ENCODE measurements around the gene PRR33. TPM values are rescaled to one million over a fixed set of nuclear protein-coding genes. Genes with fewer than 3 reads are reported as not detected.
A peak's percentile ranks its signal among the peaks of the same experiment; 100 is the strongest.

PRR33 gene
- total and polyA plus RNA-seq, 4 donors: 0.08 to 0.13 TPM; not detected in 2

DNA sequence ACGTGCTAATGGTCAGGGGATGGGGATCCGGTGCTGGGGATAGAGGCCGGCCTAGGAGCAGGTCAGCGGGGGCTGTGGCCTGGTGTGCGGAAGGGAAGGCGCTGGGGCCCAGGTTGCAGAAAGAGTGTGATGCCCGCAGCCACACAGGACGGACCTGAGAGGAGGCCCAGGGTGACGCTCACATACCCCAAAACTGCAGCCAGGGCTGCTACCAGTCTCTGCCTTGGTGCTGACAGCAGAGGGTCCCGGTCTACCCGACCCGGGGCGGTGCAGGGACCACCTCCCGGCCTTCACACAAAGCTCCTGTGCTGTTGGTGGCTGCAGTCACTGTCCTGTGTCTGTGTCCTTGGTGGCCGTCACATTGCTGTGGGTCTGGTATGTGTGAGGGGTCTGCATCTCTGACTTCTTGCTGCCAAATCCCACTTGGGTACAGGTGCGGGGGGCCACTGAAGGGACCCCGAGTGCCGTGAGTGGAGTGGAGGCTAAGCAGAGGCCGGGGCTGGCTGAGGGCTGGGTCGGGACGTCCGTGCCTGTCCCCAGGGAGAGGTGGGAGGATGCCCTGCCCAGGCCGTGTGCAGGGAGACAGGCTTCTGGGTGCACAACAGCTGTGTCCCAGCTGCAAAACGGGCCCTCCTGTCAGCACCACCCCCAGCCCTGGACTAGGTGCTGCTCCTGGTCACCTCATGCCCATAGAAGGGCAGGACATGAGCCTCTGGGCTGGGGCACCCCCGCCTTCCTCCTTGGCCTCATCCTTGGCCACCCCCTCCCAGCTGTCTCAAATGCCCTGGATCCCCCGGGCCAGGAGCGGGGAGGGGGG, 37.4 kb downstream of the PRR33 start:
- TF ChIP-seq, protein P1, sequence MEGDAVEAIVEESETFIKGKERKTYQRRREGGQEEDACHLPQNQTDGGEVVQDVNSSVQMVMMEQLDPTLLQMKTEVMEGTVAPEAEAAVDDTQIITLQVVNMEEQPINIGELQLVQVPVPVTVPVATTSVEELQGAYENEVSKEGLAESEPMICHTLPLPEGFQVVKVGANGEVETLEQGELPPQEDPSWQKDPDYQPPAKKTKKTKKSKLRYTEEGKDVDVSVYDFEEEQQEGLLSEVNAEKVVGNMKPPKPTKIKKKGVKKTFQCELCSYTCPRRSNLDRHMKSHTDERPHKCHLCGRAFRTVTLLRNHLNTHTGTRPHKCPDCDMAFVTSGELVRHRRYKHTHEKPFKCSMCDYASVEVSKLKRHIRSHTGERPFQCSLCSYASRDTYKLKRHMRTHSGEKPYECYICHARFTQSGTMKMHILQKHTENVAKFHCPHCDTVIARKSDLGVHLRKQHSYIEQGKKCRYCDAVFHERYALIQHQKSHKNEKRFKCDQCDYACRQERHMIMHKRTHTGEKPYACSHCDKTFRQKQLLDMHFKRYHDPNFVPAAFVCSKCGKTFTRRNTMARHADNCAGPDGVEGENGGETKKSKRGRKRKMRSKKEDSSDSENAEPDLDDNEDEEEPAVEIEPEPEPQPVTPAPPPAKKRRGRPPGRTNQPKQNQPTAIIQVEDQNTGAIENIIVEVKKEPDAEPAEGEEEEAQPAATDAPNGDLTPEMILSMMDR (IDR thresholded peaks at IDR 0.05; ENCODE audit: control extremely low read depth, extremely low read depth): no peak
- 80 to 86% methylated on average over 27 of the region's 27 CpGs for WGBS, 2 donors
- Histone ChIP-seq H3K4me1 (ENCODE audit: control insufficient read depth in 5 of 5, insufficient read depth in 5 of 5, low read length in 5 of 5) (no peaks in the 10 kb centered on the region), H3K36me3 (ENCODE audit: control insufficient read depth in 4 of 4, insufficient read depth in 4 of 4, low read length in 4 of 4) (peaks cover 0 to 1% (median 0%) of the 10 kb centered on the region in 4 donors), H3K4me3 (no peak overlapping the region), H3K27me3 (ENCODE audit: control insufficient read depth in 3 of 3, insufficient read depth in 3 of 3, low read length in 2 of 3) (peaks cover 0 to under 1% (median 0%) of the 10 kb centered on the region in 3 donors), H3K27ac (ENCODE audit: low read depth in 1 of 2, low read length in 1 of 2) (no peak overlapping the region), H3K9ac (ENCODE audit: insufficient read depth in 1 of 2, low read length in 2 of 2) (no peak overlapping the region), H3K9me3 (ENCODE audit: control insufficient read depth in 4 of 4, insufficient read depth in 3 of 4, low read length in 3 of 4) (no peaks in the 10 kb centered on the region)
- DNase-seq (no peak), ATAC-seq (ENCODE audit: insufficient read depth, low FRiP score) (no peak)

DNA sequence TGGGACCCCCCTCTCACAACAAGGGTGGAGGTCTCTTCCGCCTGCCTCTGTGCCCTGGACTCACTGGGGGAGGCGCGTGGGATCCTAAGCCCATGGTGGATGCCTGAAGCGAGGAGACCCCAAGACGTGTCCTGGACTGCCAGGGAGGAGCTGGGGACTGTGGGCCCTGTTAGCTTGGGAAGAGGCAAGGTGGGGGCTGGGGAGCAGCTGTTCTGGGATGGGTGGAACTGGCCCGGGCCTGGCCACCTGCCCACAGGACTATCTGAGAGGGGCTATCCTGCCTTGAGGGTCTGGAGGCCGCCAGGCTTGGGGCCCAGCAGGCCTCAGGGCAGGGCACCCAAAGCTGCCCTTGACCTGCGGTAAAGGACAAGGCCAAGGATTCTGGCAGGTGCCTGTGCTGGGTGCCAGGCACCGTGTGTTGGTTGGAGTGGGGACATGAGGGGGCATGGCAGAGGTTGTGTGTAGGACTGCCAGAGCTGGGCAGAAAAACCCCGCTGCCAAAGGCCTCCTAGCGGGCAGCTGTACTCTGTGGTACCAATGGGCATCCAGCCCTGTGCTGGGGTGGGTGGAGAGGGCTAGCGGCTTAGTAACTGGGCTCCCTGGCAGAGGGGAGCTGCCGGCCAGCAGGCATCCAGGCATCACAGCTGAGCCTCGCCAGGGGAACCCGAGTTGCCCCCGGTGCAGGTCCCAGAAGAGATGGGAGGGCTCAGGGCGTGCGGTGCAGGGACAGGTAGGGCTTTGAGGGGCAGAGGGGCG, 38.1 kb downstream of the PRR33 start:
- Histone ChIP-seq H3K4me1 (ENCODE audit: control insufficient read depth in 5 of 5, insufficient read depth in 5 of 5, low read length in 5 of 5) (no peaks in the 10 kb centered on the region), H3K27me3 (ENCODE audit: control insufficient read depth in 3 of 3, insufficient read depth in 3 of 3, low read length in 2 of 3) (peaks cover 0 to 3% (median 0%) of the 10 kb centered on the region in 3 donors), H3K9me3 (ENCODE audit: control insufficient read depth in 4 of 4, insufficient read depth in 3 of 4, low read length in 3 of 4) (no peaks in the 10 kb centered on the region), H3K27ac (ENCODE audit: low read depth in 1 of 2, low read length in 1 of 2) (peak overlapping the region in 1 of 2 donors; percentile 71), H3K36me3 (ENCODE audit: control insufficient read depth in 4 of 4, insufficient read depth in 4 of 4, low read length in 4 of 4) (peaks cover 0 to 1% (median 0%) of the 10 kb centered on the region in 4 donors), H3K4me3 (peak overlapping the region; percentile 30), H3K9ac (ENCODE audit: insufficient read depth in 1 of 2, low read length in 2 of 2) (no peak overlapping the region)
- TF ChIP-seq, protein P1 (IDR thresholded peaks at IDR 0.05; ENCODE audit: control extremely low read depth, extremely low read depth): no peak
- WGBS, 2 donors: 64 to 76% methylated on average over 19 of the region's 19 CpGs
- ATAC-seq (ENCODE audit: insufficient read depth, low FRiP score) (no peak), DNase-seq (no peak)

DNA sequence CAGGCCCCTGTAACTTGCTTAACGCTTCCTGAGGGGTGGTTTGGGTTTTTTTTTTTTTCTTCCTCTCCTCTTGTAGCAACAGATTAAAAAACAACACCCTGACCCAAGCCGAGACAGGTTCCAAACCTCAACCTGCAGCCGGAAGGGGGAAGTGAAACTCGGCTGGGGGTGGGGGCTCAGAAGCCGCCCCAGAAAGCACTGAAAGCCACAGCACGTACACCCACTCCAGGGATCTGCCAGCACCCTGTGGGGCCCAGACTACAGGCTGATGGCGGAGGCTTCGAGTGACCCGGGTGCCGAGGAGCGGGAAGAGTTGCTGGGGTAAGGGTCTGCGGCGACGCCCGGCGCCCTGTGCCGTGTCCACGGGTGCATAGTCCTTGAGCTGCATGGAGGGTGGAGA, 38.8 kb downstream of the PRR33 start, which contains the start of gene LSP1:
Gene LSP1, plus strand, starts transcription at position 208 of the 400 bp plus-strand sequence. Its CDS starts 61 bp downstream, at position 269.
- TF ChIP-seq, protein P1 (IDR thresholded peaks at IDR 0.05; ENCODE audit: control extremely low read depth, extremely low read depth): no peak
- peaks cover 0 to 3% (median 0%) of the 10 kb centered on the region in 3 donors for H3K27me3 ChIP-seq (ENCODE audit: control insufficient read depth in 3 of 3, insufficient read depth in 3 of 3, low read length in 2 of 3)
- no peak for DNase-seq
- H3K36me3 ChIP-seq (ENCODE audit: control insufficient read depth in 4 of 4, insufficient read depth in 4 of 4, low read length in 4 of 4): peaks cover 0 to 1% (median 0%) of the 10 kb centered on the region in 4 donors
- no peaks in the 10 kb centered on the region for H3K4me1 ChIP-seq (ENCODE audit: control insufficient read depth in 5 of 5, insufficient read depth in 5 of 5, low read length in 5 of 5)
- 24 to 56% methylated on average over 18 of the region's 18 CpGs for WGBS, 2 donors
- H3K9me3 ChIP-seq (ENCODE audit: control insufficient read depth in 4 of 4, insufficient read depth in 3 of 4, low read length in 3 of 4): no peaks in the 10 kb centered on the region
- H3K4me3 ChIP-seq: peak within 1 kb of the TSS; percentile 30
- peak; percentile 29 for ATAC-seq (ENCODE audit: insufficient read depth, low FRiP score)
- H3K27ac ChIP-seq (ENCODE audit: low read depth in 1 of 2, low read length in 1 of 2): peak within 1 kb of the TSS in 1 of 2 donors; percentile 71
- no peak within 1 kb of the TSS for H3K9ac ChIP-seq (ENCODE audit: insufficient read depth in 1 of 2, low read length in 2 of 2)
